Activated CD8-positive, alpha-beta T cell treated with anti-CD3 and anti-CD28 coated beads for 36 hours (primary cell): ENCODE results near the gene ALG12. TPM values are rescaled to one million over a fixed set of nuclear protein-coding genes. Genes with fewer than 3 reads are reported as not detected.

ENCODE experiments used
- ATAC-seq: fragments of 200-7000 bp; cut with Tn5 transposase; one replicate; pipeline ENCODE4 v1.10.0; 2021; ENCODE audit warnings: mild to moderate bottlenecking, moderate library complexity
- CTCF ChIA-PET: fragments of 350-600 bp; sonication (Branson Sonifier 250); formaldehyde crosslinking; loops from one replicate; lab custom pipeline; 2021; ENCODE audit warnings: antibody characterized with exemption; lab: Charles Lee
- POLR2A ChIA-PET: fragments of 350-600 bp; sonication (Branson Sonifier 250); formaldehyde crosslinking; loops from one replicate; lab custom pipeline; 2021; ENCODE audit warnings: antibody characterized with exemption; lab: Charles Lee
- DNase-seq: peaks from one replicate; pipeline ENCODE4 v3.0.0-alpha.2; 2020
- H3K27ac Mint-ChIP-seq: one replicate; pipeline ENCODE4 v1.8.0; 2021; ENCODE audit warnings: mild to moderate bottlenecking, mixed read lengths
- H3K27me3 Mint-ChIP-seq: one replicate; pipeline ENCODE4 v1.8.0; 2021; ENCODE audit warnings: mixed read lengths
- H3K36me3 Mint-ChIP-seq: one replicate; pipeline ENCODE4 v1.8.0; 2021; ENCODE audit warnings: low read depth, mixed read lengths
- H3K4me1 Mint-ChIP-seq: one replicate; pipeline ENCODE4 v1.8.0; 2021; ENCODE audit warnings: low read depth, mixed read lengths
- H3K4me3 Mint-ChIP-seq: one replicate; pipeline ENCODE4 v1.8.0; 2021; ENCODE audit warnings: mild to moderate bottlenecking, moderate library complexity, mixed read lengths
- H3K9me3 Mint-ChIP-seq: one replicate; pipeline ENCODE4 v1.8.0; 2021; ENCODE audit warnings: mixed read lengths
- CTCF ChIP-seq: fragments of 200-600 bp; IDR thresholded peaks from one replicate; pipeline ENCODE4 v1.8.0; 2022; ENCODE audit warnings: antibody characterized with exemption, mild to moderate bottlenecking
- intact Hi-C: fragments of 100-400 bp; cut with micrococcal nuclease; formaldehyde crosslinking; loops from one replicate; pipeline ENCODE4 v1.10.0; 2022
- total RNA-seq, 2 experiments: library from RNA; stranded (reverse); gene quantifications; one replicate each; pipeline ENCODE4 v1.2.3, GENCODE V29; 2021

The ALG12 gene
- total RNA-seq, 2 experiments from 2014 or later = 10.7 to 12.0 TPM

- Mint-ChIP-seq H3K36me3 (peaks cover 10% of the 10 kb centered on the region), H3K27ac (no peak overlapping the region), H3K27me3 (no peaks in the 10 kb centered on the region), H3K4me3 (no peak overlapping the region), H3K4me1 (peaks cover 3% of the 10 kb centered on the region), H3K9me3 (no peaks in the 10 kb centered on the region)
- TF ChIP-seq CTCF = no peak
- no peak for DNase-seq
- ChIA-PET POLR2A (no interaction called here), CTCF (no interaction called here)
- intact Hi-C loops = no loop called here
- no peak for ATAC-seq
Measured at GRCh38 chr22:49911881-49912625, 6.2 kb downstream of the ALG12 start.

GRCh38 chr22:49910229-49911155 lies 7.7 kb downstream of the ALG12 start:
- Mint-ChIP-seq H3K9me3 (no peaks in the 10 kb centered on the region), H3K4me1 (no peaks in the 10 kb centered on the region), H3K36me3 (peaks cover 13% of the 10 kb centered on the region), H3K27ac (no peak overlapping the region), H3K4me3 (no peak overlapping the region), H3K27me3 (no peaks in the 10 kb centered on the region)
- DNase-seq (no peak), ATAC-seq (no peak)
- intact Hi-C loops = no loop called here
- ChIA-PET CTCF (no interaction called here), POLR2A (no interaction called here)
- TF ChIP-seq CTCF = no peak

- H3K27me3 Mint-ChIP-seq = no peaks in the 10 kb centered on the region
- TF ChIP-seq CTCF = no peak
- ATAC-seq (no peak), DNase-seq (no peak)
- H3K27ac Mint-ChIP-seq = no peak overlapping the region
- CTCF ChIA-PET = interaction anchor here (1.0 kb wide), 1 partner anchor 121 kb away, joined by 3 read pairs; no protein-coding TSS in a partner anchor
- no peaks in the 10 kb centered on the region for H3K9me3 Mint-ChIP-seq
- POLR2A ChIA-PET = interaction anchor here (1.1 kb wide), 1 partner anchor 10 kb away, joined by 3 read pairs; no protein-coding TSS in a partner anchor
- no peak overlapping the region for H3K4me3 Mint-ChIP-seq
- H3K4me1 Mint-ChIP-seq = no peaks in the 10 kb centered on the region
- H3K36me3 Mint-ChIP-seq = peaks cover 13% of the 10 kb centered on the region
- intact Hi-C loops = no loop called here
Measured at GRCh38 chr22:49909476-49910205, 8.6 kb downstream of the ALG12 start.

GRCh38 chr22:49907807-49908206 lies 10.4 kb downstream of the ALG12 start:
- H3K27me3 Mint-ChIP-seq = no peaks in the 10 kb centered on the region
- H3K27ac Mint-ChIP-seq = no peak overlapping the region
- intact Hi-C loops = no loop called here
- H3K4me3 Mint-ChIP-seq = no peak overlapping the region
- no peak for DNase-seq
- TF ChIP-seq CTCF = no peak
- ChIA-PET CTCF (no interaction called here), POLR2A (no interaction called here)
- peaks cover 13% of the 10 kb centered on the region for H3K36me3 Mint-ChIP-seq
- no peak for ATAC-seq
- H3K4me1 Mint-ChIP-seq = no peaks in the 10 kb centered on the region
- no peaks in the 10 kb centered on the region for H3K9me3 Mint-ChIP-seq
